MM.1S (cell line): ENCODE measurements around the gene LYRM4.

ENCODE experiments used
- DNase-seq: peaks from one replicate; pipeline ENCODE4 v3.0.0-alpha.2; 2015
- H2AFZ ChIP-seq: fragments of 300-600 bp; sonication (generic); 2 replicates; pipeline ENCODE4 v1.6.0; 2016; ENCODE audit warnings: antibody characterized with exemption, low read length
- H3F3A ChIP-seq: fragments of 300-600 bp; sonication (generic); 2 replicates; pipeline ENCODE4 v1.6.1; 2016; ENCODE audit warnings: mild to moderate bottlenecking, antibody characterized with exemption, low read length, moderate library complexity, mixed read lengths; ENCODE audit not compliant: insufficient read depth
- H3K27ac ChIP-seq: fragments of 300-600 bp; sonication (generic); 2 replicates; pipeline ENCODE4 v1.5.1; 2016; ENCODE audit warnings: mild to moderate bottlenecking, low read length
- H3K27me3 ChIP-seq: fragments of 300-600 bp; sonication (generic); replicated peaks from 2 replicates; pipeline ENCODE4 v1.6.0; 2016; ENCODE audit warnings: low read length; ENCODE audit not compliant: insufficient read depth
- H3K36me3 ChIP-seq: fragments of 300-600 bp; sonication (generic); replicated peaks from 2 replicates; pipeline ENCODE4 v1.6.1; 2016; ENCODE audit warnings: mild to moderate bottlenecking, low read length, mixed read lengths; ENCODE audit not compliant: insufficient read depth
- H3K4me1 ChIP-seq: fragments of 300-600 bp; sonication (generic); 2 replicates; pipeline ENCODE4 v1.6.1; 2016; ENCODE audit warnings: low read length, mixed read lengths
- H3K4me2 ChIP-seq: fragments of 300-600 bp; sonication (generic); 2 replicates; pipeline ENCODE4 v1.6.0; 2016; ENCODE audit warnings: low read depth, low read length
- H3K4me3 ChIP-seq: fragments of 300-600 bp; sonication (generic); 2 replicates; pipeline ENCODE4 v1.5.1; 2016; ENCODE audit warnings: low read length, mixed read lengths
- H3K79me2 ChIP-seq: fragments of 300-600 bp; sonication (generic); 2 replicates; pipeline ENCODE4 v1.6.1; 2016; ENCODE audit warnings: mixed run types, low read length, mixed read lengths
- H3K9ac ChIP-seq: fragments of 300-600 bp; sonication (generic); 2 replicates; pipeline ENCODE4 v1.6.1; 2016; ENCODE audit warnings: low read length, mixed read lengths
- H3K9me2 ChIP-seq: fragments of 300-600 bp; sonication (generic); replicated peaks from 2 replicates; pipeline ENCODE4 v1.6.1; 2016; ENCODE audit warnings: mild to moderate bottlenecking, low read length, mixed read lengths; ENCODE audit not compliant: insufficient read depth
- H3K9me3 ChIP-seq: fragments of 300-600 bp; sonication (generic); replicated peaks from 2 replicates; pipeline ENCODE4 v1.6.1; 2016; ENCODE audit warnings: mild to moderate bottlenecking, low read length, mixed read lengths; ENCODE audit not compliant: insufficient read depth
- H4K20me1 ChIP-seq: fragments of 300-600 bp; sonication (generic); 2 replicates; pipeline ENCODE4 v1.6.1; 2016; ENCODE audit warnings: mild to moderate bottlenecking, low read length, moderate library complexity, mixed read lengths; ENCODE audit not compliant: insufficient read depth
- EZH2 ChIP-seq: fragments of 300-600 bp; sonication (generic); optimal IDR thresholded peaks from 2 replicates; pipeline ENCODE3; 2017; ENCODE audit warnings: low read depth, mild to moderate bottlenecking, antibody characterized with exemption, low read length, mixed read lengths
- EZH2phosphoT487 ChIP-seq: fragments of 300-600 bp; sonication (generic); IDR thresholded peaks from 2 replicates; pipeline ENCODE4 v1.6.1; 2018; ENCODE audit warnings: antibody characterized with exemption, low read length
- TF ChIP-seq, protein P1 (sequence below): fragments of 300-600 bp; sonication (generic); IDR thresholded peaks from 2 replicates; pipeline ENCODE4 v1.5.1; 2016; ENCODE audit warnings: antibody characterized with exemption, low read length, mixed read lengths

LYRM4 gene

DNA sequence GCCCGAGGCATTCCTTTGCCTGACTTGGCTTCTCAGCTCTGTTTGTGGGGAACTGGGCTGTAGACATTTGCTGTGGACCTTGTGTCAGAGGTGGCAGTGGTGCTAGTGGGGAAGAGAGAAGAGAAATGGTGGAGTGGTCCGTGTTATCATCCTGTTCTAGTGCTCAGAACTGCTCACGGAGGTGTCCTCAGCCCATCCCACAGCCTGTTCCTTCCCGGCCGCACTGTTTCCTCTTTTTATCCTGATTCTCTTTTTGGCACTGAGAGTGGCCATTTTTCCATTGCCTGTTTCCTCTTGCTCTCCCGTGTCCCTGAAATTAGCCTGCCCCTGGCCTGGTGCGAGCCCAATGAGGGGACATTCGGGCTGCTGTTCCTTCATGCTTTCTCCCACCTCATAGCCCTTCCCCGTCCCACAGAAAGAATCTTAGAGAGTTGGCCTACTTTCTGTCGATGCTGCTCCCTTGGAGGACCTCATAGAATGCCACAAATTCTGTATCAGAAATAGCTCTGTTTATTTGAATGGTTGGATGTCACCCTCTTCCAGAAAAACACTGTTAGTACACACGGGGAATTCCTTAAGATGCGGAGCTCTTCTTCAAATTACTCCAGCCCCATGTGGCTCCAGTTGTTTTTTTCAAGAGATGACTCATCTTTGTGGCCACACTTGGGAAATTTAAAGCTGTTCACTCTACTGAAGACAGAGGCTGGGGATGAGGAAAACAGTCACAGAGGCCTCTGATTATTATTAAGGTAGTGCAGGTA is 26.6 kb upstream of the LYRM4 start:
- no peaks in the 10 kb centered on the region for H3F3A ChIP-seq
- H3K9me2 ChIP-seq = no peaks in the 10 kb centered on the region
- no peak for DNase-seq
- H3K4me3 ChIP-seq = no peak overlapping the region
- H2AFZ ChIP-seq = no peak overlapping the region
- H3K36me3 ChIP-seq = no peaks in the 10 kb centered on the region
- H3K9ac ChIP-seq = no peak overlapping the region
- no peaks in the 10 kb centered on the region for H3K4me1 ChIP-seq
- H3K4me2 ChIP-seq = no peak overlapping the region
- TF ChIP-seq, protein P1, sequence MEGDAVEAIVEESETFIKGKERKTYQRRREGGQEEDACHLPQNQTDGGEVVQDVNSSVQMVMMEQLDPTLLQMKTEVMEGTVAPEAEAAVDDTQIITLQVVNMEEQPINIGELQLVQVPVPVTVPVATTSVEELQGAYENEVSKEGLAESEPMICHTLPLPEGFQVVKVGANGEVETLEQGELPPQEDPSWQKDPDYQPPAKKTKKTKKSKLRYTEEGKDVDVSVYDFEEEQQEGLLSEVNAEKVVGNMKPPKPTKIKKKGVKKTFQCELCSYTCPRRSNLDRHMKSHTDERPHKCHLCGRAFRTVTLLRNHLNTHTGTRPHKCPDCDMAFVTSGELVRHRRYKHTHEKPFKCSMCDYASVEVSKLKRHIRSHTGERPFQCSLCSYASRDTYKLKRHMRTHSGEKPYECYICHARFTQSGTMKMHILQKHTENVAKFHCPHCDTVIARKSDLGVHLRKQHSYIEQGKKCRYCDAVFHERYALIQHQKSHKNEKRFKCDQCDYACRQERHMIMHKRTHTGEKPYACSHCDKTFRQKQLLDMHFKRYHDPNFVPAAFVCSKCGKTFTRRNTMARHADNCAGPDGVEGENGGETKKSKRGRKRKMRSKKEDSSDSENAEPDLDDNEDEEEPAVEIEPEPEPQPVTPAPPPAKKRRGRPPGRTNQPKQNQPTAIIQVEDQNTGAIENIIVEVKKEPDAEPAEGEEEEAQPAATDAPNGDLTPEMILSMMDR = no peak
- TF ChIP-seq EZH2phosphoT487 = no peak
- TF ChIP-seq EZH2 = no peak
- H3K27ac ChIP-seq = no peak overlapping the region
- no peaks in the 10 kb centered on the region for H3K27me3 ChIP-seq
- H3K79me2 ChIP-seq = no peaks in the 10 kb centered on the region; the same call in 1 of the 2 replicates
- no peaks in the 10 kb centered on the region for H4K20me1 ChIP-seq
- no peaks in the 10 kb centered on the region for H3K9me3 ChIP-seq

- no peak overlapping the region for H2AFZ ChIP-seq
- DNase-seq = no peak
- H3K27ac ChIP-seq = no peak overlapping the region
- no peaks in the 10 kb centered on the region for H3K4me1 ChIP-seq
- no peaks in the 10 kb centered on the region for H3F3A ChIP-seq
- no peak overlapping the region for H3K9ac ChIP-seq
- H3K9me2 ChIP-seq = no peaks in the 10 kb centered on the region
- H3K4me2 ChIP-seq = no peak overlapping the region
- H3K36me3 ChIP-seq = no peaks in the 10 kb centered on the region
- no peaks in the 10 kb centered on the region for H3K27me3 ChIP-seq
- H3K9me3 ChIP-seq = no peaks in the 10 kb centered on the region
- H3K79me2 ChIP-seq = no peaks in the 10 kb centered on the region; the same call in 1 of the 2 replicates
- no peak overlapping the region for H3K4me3 ChIP-seq
- no peaks in the 10 kb centered on the region for H4K20me1 ChIP-seq
- TF ChIP-seq, protein P1 = no peak
- no peak for TF ChIP-seq EZH2phosphoT487
- no peak for TF ChIP-seq EZH2
These were observed 26.0 kb upstream of the LYRM4 start for GRCh38 chr6:5286780-5287179.

DNA sequence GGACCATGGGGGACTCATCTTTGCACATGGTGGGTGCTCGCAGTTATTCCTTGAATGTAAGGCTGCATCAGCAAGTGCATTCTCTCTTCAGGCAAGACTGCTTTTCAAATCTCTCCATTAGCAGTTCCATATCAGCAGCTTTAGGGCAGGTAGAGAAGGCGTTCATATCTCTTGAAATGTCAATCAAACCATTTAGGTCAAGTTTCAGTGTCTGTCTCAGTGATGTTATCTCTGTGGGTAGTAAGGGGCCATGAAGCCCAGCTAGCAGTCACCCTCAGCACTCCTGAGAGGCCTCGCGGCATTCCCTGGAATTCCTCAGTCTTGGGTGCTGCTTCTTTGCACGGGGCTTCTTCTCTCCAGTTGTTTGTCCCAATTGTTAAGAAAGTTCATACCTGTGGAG is 24.8 kb upstream of the LYRM4 start:
- TF ChIP-seq EZH2 (no peak), EZH2phosphoT487 (no peak)
- TF ChIP-seq, protein P1 = no peak
- no peak overlapping the region for H2AFZ ChIP-seq

More for the DNA sequence above, 24.8 kb upstream of the LYRM4 start:
- Histone ChIP-seq H3F3A (no peaks in the 10 kb centered on the region), H3K27me3 (no peaks in the 10 kb centered on the region), H3K9me3 (no peaks in the 10 kb centered on the region), H3K79me2 (no peaks in the 10 kb centered on the region; the same call in 1 of the 2 replicates), H3K27ac (no peak overlapping the region), H3K36me3 (no peaks in the 10 kb centered on the region), H3K9me2 (no peaks in the 10 kb centered on the region), H3K9ac (no peak overlapping the region), H3K4me2 (no peak overlapping the region), H4K20me1 (no peaks in the 10 kb centered on the region), H3K4me3 (no peak overlapping the region), H3K4me1 (no peaks in the 10 kb centered on the region)
- no peak for DNase-seq
